GM18508 (cell line): ENCODE data around the gene CCL17.
A peak's percentile ranks its signal among the peaks of the same experiment; 100 is the strongest.
"Not testable (repeated sequence)": the region's sequence is repeated elsewhere in the genome, so short reads cannot be mapped to it uniquely, and the experiment has no call there.

Experiments
- ATAC-seq: cut with Tn5 transposase; IDR thresholded peaks from one replicate; pipeline ENCODE4 v1.9.1; 2021; ENCODE audit warnings: moderate number of reproducible peaks; ENCODE audit not compliant: insufficient read depth, unreplicated experiment

The CCL17 gene

DNA sequence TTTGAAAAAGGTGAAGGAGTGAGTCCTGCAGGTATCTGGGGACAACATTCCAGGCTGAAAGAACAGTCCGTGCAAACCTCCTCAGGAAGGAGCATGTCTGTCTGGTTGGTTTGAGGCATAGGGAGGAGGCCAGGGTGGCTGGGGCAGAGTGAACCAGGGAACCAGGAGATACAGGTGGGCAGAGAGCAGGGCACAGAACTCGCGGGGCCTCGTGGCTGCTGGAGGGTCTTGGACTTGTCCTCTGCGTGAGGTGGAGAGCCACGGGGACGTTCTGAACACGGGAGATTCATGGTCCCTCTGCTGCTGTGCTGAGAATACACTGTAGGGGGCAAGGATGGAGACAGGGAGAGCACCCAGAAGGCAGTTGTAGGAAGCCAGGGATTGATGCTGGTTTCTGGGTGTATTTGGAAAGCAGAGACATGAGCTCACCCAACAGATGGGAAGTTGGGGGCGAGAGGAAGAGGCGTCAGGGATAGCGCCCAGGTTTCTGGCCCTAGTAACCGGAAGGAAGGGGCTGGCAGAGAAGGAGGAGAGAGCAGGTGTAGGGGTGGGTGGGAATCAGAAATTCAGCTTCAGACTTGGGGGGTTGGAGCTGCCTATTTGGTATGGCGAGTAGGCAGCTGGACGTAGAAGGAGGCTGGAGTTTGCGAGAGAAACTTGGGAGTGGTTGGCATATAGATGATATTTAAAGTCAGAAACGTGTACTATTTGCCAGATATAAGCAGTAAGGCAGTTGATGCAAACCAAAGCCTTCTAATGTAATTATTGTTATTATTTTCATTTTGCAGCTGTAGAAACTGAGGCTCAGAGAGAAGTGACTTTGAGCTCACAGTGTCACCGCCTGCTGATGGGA, at the start of gene CCL17:
Gene CCL17 (plus strand): TSS at position 803 of the 853 bp plus-strand sequence. CDS start 9,166 bp downstream, outside the sequence.
- ATAC-seq: no peak

DNA sequence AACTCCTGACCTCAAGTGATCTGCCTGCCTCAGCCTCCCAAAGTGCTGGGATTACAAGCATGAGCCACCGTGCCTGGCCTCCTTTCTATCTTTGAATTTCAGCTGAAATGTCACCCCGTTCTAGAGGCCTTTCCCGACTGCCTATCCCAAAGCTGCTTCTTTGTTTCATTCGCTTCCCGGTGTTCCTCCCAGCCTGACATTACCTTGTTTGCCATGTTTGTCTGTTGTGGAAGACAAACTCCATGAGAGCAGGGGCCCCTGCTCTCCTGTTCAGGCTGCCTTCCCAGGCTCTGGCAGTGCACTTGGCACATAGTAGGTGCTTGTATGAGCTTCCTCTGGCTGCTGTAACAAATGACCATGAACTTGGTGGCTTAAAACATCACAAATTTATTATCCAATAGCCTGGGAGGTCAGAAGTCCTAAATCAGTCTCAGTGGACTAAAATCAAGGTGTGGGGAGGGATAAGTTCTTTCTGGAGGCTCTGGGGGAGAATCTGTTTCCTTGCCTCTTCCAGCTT, 48.6 kb upstream of the CCL17 start:
- ATAC-seq: no peak

DNA sequence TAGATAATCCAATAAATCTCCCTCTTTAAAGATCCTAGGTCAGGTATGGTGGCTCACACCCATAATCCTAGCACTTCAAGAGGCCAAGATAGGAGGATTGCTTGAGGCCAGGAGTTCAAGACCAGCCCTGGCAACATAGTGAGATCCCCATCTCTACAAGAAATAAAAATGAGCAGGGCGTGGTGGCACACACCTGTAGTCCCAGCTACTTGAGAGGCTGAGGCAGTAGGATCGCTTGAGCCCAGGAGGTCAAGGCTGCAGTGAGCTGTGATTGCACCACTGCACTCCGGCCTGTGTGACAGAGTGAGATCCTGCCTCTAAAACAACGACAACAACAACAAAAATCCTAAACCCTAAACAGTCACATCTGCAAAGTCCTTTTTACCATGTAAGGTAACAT, 48.0 kb upstream of the CCL17 start:
- no peak for ATAC-seq

DNA sequence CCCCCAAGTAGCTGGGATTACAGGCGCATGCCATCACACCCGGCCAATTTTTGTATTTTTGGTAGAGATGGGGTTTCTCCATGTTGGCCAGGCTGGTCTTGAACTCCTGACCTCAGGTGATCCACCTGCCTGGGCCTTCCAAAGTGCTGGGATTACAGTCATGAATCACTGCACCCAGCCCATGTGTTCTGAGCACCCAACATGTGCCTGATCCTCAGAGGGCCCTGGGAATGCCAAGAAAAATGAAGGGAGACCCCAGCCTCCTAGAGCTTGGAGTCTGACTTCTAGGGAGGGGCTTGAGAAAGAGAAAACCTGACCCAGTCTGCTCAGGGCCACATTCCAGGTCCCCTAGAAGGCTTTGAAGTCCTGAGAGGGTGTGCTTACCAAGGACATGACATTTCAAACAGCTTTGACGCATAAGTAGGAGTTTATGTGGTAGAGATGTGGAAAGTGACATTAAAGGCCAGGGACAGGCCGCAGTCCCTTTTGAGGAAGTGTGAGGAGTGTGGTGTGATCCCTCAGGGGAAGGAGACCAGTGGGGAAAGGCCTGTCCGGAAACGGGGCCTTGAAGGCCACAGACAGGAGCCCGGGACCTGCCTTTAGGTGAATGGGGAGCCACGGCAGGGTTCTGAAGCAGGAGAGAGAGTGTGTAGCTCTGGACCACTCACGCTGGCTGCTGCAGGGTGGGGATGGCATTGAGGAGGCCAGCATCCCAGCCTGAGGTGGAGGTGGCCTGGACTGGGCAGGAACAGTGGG, 47.1 kb upstream of the CCL17 start:
- ATAC-seq: no peak

DNA sequence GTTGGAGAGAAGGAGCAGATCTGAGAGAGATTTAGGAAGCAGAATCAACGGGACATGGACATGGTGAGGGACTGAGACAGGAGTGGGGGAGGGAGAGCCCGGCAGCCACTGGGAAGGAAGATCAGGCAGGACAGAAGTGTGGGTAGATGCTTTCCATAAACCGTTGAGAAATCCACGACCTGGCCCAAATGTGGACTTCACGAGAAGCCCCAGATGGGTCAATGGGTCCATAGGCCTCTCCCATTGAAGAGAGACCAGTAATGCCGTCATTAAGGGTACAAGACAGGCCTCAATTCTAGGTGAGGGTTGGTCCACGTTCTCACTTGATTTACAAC, 46.5 kb upstream of the CCL17 start:
- ATAC-seq: no peak

DNA sequence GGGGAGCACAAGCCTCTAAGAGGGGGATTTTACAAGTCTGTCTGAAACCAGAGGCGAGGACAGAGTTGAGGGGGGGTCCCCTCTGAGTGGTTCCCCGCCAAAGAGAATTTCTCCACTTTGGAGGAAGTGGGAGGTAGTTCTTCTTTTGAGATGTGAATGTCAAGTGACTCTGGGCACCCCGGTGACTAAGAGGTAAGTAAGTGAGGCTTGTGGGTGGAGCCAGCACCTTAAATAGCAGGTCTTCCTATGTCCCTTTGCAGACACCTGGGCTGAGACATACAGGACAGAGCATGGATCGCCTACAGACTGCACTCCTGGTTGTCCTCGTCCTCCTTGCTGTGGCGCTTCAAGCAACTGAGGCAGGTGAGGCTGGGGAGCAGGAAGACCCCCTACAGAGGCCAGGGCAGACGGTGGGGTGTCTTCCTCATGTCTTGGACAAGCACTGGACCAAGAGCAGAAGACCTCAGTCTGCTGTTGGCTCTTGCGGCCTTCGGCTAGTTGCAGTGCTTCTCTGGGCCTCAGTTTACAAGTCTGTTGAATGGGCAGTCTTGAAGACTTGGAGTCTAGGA, 46.0 kb upstream of the CCL17 start, which contains the start of gene CCL22:
Gene CCL22 (plus strand): TSS at position 257 of the 569 bp plus-strand sequence. CDS start 34 bp downstream, at position 291.
- ATAC-seq: peak; percentile 51

DNA sequence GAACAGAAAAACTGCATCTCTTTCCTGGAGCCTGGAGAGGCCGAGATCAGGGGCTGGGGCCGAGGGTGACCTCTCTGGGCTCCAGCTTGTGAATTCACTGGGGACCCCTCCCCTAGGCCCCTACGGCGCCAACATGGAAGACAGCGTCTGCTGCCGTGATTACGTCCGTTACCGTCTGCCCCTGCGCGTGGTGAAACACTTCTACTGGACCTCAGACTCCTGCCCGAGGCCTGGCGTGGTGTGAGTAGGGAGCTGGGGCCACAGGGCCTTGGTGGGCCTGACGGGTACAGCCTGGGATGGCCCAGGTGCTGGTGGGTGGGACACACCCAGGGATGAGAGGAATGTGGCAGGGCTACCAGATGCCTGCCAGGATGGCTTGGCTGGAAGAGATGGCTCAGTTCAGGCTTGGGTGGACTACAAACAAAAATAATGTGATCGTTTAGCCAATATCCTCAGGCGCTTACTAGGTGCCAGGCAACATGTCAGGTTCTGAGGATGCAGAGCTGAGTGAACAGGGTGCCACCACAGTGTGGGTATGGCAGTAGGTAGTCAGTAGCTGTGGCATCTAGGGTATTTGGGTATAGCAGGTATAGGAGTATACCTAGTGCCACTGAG, 44.1 kb upstream of the CCL17 start:
- ATAC-seq: no peak

DNA sequence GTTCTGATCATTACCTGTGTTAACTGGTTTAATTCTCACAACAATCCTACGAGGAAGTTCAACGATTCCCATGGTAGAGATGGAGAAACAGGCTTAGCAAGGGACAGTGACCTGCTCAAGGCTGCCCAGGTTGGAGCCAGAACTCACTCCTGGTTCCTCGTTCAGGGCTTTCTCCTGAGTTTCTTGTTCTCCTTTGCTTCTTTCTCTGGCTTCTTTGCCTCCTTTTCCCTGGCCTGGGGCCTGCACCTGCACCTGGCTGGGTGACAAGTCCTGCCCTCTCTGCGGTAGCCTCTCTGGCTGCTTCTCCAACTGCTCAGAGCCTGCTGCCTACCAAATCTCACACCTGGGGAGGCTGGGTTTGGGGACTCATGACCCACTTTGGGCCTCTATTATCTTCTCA, 43.2 kb upstream of the CCL17 start:
- no peak for ATAC-seq

DNA sequence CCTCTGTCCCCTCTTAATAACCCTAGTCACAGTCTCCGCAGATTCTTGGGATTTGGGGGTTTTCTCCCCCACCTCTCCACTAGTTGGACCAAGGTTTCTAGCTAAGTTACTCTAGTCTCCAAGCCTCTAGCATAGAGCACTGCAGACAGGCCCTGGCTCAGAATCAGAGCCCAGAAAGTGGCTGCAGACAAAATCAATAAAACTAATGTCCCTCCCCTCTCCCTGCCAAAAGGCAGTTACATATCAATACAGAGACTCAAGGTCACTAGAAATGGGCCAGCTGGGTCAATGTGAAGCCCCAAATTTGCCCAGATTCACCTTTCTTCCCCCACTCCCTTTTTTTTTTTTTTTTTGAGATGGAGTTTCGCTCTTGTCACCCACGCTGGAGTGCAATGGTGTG, 40.4 kb upstream of the CCL17 start:
- no peak for ATAC-seq

DNA sequence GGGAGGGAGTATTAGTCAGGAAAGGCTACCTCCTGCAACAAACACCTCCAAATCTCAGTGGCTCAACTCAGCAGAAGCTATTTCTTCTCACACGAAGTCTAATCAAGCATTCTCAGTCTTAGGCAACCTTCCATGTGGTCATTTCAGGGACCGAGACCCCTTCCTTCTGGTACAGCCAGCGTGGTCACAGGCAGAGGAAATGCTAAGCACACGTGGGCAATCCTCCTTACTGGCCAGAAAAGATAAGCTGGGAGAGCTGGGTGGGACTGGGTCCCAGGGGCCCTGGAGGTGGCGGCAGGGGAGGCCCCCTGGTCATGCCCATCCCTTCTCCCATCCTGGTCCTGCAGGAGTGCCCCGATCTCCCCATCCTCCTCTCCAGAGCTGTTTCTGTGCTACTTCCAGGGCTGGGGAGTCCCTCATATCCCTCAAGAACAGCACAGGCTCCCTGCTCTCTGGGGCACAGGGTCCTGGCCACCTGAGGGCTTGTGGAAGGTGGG, 38.0 kb upstream of the CCL17 start:
- ATAC-seq: no peak

DNA sequence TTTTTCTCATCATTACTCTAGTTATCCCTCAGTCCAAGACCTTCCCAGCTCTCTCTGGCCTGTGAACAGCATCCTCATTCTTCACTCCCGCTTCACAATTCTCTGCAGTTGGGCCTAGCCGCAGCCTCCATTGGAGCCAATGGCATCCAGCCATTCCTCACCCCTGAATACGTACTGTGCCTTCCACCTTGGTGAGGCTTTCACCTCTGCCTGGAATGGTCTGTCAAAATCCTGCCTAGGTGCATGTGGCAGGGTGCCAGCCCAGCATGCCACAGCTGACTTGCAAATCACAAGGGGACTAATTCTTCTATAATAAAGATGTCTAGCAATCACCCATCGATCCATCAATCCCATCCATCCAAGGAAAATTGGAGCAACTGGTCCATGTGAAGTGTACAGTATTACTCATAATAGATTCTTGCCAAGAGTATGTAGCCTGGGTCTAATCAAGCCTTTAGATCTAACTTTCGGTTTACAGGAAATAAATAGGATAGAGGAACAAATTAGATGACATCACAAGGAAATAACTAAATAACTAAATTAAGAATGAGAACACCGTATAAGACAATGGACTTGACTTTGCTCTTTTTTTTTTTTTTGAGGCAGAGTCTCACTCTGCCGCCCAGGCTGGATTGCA, 37.3 kb upstream of the CCL17 start:
- no peak for ATAC-seq

DNA sequence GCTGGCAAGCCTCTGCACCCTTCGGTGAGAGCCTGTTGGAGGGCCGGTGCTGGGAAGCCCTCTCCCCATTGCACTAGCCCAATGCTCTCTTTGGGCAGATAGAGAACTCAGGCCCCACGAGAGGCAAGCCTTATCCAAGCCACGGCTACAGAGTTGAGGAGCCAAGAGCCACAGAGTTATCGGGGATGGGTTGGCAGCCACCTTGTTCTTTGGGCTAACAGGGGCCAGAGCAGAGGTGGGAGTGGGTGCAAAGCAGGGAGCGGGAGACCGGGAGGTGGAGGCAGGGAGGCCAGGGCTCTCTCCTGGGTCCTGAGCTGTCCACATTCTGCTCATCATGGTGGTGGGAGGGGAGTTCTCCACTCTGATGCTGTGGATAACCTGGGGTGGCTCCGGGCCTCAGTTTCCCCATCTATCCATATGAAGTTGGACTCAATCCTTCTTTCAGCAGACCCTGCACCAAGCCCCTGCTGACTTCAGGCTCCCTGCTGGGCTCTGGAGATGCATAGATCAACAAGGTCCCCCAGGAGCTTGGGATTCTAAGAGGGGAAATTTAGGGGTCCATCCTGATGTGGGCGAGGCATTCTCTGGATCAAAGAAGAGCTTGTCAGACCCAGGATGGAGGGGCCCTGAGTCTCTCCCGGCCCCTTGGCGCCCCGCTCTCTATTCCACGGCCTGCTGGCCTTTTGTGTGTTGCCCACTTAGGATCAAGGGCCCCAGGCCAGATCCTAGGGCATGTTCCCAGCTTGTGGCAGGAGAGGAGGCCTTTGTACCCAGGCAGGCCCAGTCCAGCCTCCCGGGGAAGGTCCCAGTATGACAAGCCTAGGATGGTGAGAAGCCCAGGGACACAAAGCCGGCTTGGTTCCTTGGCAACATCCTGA, 32.8 kb upstream of the CCL17 start:
- ATAC-seq: no peak

DNA sequence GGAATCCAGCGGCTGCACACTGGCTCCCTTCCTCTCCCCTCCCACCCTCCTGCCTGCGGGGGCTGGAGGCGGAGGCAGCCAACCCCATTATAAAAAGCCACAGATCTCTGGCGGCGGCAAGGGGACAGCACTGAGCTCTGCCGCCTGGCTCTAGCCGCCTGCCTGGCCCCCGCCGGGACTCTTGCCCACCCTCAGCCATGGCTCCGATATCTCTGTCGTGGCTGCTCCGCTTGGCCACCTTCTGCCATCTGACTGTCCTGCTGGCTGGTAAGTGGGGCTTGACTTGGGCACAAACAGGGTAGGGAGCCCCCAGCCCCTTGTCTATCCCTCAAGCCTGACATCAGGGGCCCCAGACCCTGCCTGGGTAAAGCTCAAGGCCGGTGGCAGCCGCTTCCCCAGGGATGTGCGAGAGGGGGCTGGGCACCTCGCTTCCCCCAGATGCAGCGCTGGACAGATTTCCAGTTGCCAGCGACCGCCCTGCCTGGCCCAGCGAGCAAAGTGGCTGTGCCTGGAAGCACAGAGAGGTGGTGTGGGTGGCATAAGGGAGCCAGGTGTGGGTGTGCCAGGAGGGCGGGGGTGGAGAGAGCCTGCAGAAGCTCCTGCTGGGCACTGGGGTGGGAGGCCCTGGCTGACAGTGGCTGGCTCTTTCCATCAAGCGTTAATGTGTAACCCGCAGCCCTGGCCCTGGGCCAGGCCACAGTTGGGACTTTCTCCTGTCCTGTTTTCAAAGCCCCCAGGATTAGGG, 32.0 kb upstream of the CCL17 start, which contains the start of gene CX3CL1:
Gene CX3CL1 (plus strand): TSS at position 119 of the 745 bp plus-strand sequence. CDS start 79 bp downstream, at position 198.
- ATAC-seq: no peak

DNA sequence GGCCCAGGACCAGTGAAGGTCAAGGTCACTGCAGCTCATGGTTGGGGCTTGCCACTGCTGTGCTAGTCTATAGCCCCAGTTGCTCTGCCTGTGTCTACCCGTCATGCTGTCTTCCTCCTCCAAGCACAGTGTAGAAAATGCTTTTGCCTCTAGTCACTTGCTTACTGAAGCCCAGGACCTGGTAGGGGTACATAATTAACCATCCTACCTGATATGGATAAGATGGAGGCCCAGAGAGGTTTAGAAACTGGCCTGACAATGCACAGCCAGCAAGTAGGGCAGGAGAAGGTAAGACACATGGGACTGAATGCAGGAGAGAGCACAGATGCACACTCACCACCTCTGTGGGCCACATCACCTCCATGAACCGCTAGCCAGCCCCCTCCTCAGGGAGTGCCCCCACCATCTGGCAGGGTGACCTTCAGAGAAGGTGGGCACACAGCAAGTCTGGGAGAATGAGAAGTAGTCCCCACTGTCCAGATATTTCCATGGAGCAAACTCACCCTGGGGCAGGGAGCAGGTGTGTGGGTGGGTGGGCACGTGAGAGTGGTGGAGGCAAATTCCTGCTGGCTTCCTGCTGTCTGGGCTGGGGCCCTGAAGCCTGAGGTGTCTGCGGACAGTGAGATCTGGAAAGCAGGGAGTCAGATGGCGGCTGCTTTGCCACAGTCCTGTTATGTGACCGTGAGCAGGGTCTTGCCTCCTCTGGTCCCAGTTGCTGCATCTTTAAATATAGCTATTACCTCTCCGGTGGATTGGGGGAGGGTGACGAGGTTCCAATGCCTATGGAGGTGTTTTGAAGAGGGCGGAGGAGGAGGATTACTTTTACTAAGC, 31.2 kb upstream of the CCL17 start:
- ATAC-seq: no peak

DNA sequence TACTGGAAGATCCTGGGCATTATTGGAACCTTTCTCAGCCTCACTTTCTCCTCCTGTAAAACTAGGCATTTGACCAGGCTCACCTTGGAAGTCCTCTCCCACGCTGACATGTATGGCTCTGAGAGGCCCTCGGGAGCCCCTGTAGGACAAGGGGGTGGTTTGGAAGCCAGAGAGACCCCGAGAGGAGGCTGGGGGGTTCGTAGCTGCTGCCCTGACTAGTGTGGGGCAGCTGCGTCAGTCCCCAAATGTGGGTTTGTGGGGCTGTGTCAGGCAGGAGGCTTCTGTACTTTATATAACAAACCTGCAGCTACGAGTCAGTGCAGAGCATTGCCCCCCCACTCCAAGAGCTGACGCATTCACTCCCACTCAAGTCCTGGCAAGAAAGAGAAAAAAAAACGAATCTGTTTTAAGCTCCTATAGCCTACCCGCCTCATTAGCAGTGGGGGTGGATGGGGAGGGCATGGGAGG, 30.5 kb upstream of the CCL17 start:
- no peak for ATAC-seq

DNA sequence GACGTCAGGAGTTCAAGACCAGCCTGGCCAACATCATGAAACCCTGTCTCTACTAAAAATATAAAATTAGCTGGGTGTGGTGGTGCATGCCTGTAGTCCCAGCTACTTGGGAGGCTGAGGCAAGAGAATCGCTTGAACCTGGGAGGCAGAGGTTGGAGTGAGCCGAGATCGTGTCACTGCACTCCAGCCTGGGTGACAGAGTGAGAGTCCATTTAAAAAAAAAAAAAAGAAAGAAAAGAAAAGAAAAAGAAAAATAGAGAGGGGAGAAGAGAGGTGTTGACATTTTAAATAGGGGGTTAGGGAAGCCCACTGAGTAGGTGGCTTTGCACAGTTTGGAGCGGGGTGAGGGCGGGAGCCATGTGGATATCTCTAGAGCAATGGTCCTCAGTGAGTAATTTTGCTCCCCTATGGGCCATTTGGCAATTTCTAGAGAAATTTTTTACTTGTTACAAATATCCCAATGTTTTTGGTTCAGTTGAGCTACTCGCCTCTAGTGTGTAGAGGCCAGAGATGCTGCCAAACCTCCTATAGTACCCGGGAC, 29.6 kb upstream of the CCL17 start:
- not testable (repeated sequence) for ATAC-seq

DNA sequence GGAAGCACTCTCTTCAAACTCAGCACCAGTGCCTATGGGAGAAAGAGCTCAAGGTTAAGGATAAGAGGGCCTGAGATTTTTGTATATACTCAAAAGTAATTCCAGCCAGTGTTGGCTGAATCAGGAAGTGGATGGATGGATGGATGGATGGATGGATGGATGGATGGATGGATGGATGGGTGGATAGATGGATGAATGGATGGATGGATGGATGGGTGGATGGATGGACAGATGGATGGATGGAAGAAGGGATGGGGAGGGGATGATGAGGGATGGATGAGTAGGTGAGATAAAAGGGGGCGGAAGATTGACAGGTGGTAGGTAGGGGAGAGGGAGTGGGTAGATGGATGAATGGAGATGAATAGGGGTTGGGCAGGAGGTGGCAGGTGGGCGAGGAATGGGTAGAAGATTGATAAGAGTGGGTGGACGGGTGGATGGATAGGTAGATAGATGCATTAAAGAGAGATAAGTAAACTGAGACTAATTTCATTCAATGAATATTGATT, 28.2 kb upstream of the CCL17 start:
- ATAC-seq: no peak
